ENCODE data around the gene NXPE3. TPM values are rescaled to one million over a fixed set of nuclear protein-coding genes. Genes with fewer than 3 reads are reported as not detected.

The NXPE3 gene
- 21.9 to 25.1 TPM (median 23.4 TPM) in 5 replicates for total RNA-seq (2022; extraction: Qiagen RNA extraction; ENCODE audit: low read depth)

GRCh38 chr3:101779047-101779821, at the start of gene NXPE3:
TSS of gene NXPE3 (plus strand) at chr3:101779211. CDS start at chr3:101785597, 6,386 bp downstream.

GRCh38 chr3:101848754-101849713, 70.0 kb downstream of the NXPE3 start, which contains the start of gene NFKBIZ:
TSS of gene NFKBIZ (plus strand) at chr3:101849514. CDS start at chr3:101849629, 115 bp downstream.

Other genes with a start within 250 kb of the NXPE3 start
- gene TRMT10C, start 217.3 kb upstream of the NXPE3 start, total RNA-seq (2022; extraction: Qiagen RNA extraction; ENCODE audit: low read depth), result 19.8 to 41.7 TPM (median 35.9 TPM) in 5 replicates
- 93.6 to 122 TPM (median 101 TPM) in 5 replicates for gene PCNP, start 205.0 kb upstream of the NXPE3 start, total RNA-seq (2022; extraction: Qiagen RNA extraction; ENCODE audit: low read depth)
- gene ZBTB11, start 102.1 kb upstream of the NXPE3 start, total RNA-seq (2022; extraction: Qiagen RNA extraction; ENCODE audit: low read depth), result 6.4 to 11.0 TPM (median 9.7 TPM) in 5 replicates
- 1,605 to 2,236 TPM (median 1,786 TPM) in 5 replicates for gene RPL24, start 92.5 kb upstream of the NXPE3 start, total RNA-seq (2022; extraction: Qiagen RNA extraction; ENCODE audit: low read depth)
- gene CEP97, start 54.6 kb upstream of the NXPE3 start, total RNA-seq (2022; extraction: Qiagen RNA extraction; ENCODE audit: low read depth), result 3.1 to 6.8 TPM (median 5.3 TPM) in 5 replicates
- 3.9 to 7.8 TPM (median 5.9 TPM) in 5 replicates for gene NFKBIZ, start 70.3 kb downstream of the NXPE3 start, total RNA-seq (2022; extraction: Qiagen RNA extraction; ENCODE audit: low read depth)